ENCODE data around the gene DISP1.
"Not testable (repeated sequence)": the region's sequence is repeated elsewhere in the genome, so short reads cannot be mapped to it uniquely, and the experiment has no call there.

Gene DISP1

DNA sequence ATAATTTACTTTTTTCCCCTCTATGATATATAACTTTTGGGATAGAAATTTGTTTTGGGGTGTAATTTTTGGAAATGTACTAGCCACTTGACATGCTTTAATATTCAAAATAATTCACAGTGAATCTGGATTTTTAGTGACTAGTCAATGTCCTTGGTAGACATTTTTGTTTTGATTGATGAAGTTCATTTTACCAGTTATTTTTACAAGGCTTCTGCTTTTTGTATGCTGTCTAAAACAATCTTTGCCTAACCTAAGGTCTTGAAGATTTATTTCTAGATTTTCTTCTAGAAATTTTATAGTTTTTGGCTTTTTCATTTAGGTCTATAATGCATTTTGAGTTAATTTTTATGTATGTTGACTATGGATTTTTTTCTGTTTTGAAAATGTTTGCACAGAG lies 30.9 kb downstream of the DISP1 start:
- Histone ChIP-seq H3K9ac (ENCODE audit: low read length in 5 of 5) (no peak overlapping the region), H3K4me1 (ENCODE audit: control insufficient read depth in 5 of 5, insufficient read depth in 5 of 5, low read length in 5 of 5) (no peaks in the 10 kb centered on the region), H3K36me3 (ENCODE audit: control insufficient read depth in 5 of 5, insufficient read depth in 5 of 5, low read length in 5 of 5) (no peaks in the 10 kb centered on the region), H3K27me3 (ENCODE audit: control insufficient read depth in 5 of 5, insufficient read depth in 4 of 5, low read length in 5 of 5) (no peaks in the 10 kb centered on the region), H3K27ac (ENCODE audit: low read depth, low read length) (no peak overlapping the region), H3K9me3 (ENCODE audit: control insufficient read depth in 5 of 5, low read length in 5 of 5) (no peaks in the 10 kb centered on the region), H3K4me3 (ENCODE audit: low read depth in 1 of 5, low read length in 5 of 5) (no peak overlapping the region)

DNA sequence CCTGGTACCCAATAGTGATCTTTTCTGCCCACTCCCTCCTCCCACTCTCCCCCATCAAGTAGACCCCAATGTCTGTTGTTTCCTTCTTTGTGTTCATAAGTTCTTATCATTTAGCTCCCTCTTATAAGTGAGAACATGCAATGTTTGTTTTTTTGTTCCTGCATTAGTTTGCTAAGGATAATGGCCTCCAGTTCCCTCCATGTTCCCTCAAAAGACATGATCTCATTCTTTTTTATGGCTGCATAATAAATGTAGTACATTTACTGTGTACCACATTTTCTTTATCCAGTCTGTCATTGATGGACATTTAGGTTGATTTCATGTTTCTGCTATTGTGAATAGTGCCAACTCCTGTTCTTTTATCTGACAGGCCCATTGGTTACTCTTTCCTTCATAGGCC lies 35.7 kb downstream of the DISP1 start:
- H3K36me3 ChIP-seq (ENCODE audit: control insufficient read depth in 5 of 5, insufficient read depth in 5 of 5, low read length in 5 of 5); H3K27me3 ChIP-seq (ENCODE audit: control insufficient read depth in 5 of 5, insufficient read depth in 4 of 5, low read length in 5 of 5); H3K9me3 ChIP-seq (ENCODE audit: control insufficient read depth in 5 of 5, low read length in 5 of 5); H3K27ac ChIP-seq (ENCODE audit: low read depth, low read length); H3K4me1 ChIP-seq (ENCODE audit: control insufficient read depth in 5 of 5, insufficient read depth in 5 of 5, low read length in 5 of 5); H3K9ac ChIP-seq (ENCODE audit: low read length in 5 of 5); H3K4me3 ChIP-seq (ENCODE audit: low read depth in 1 of 5, low read length in 5 of 5): not testable (repeated sequence)

DNA sequence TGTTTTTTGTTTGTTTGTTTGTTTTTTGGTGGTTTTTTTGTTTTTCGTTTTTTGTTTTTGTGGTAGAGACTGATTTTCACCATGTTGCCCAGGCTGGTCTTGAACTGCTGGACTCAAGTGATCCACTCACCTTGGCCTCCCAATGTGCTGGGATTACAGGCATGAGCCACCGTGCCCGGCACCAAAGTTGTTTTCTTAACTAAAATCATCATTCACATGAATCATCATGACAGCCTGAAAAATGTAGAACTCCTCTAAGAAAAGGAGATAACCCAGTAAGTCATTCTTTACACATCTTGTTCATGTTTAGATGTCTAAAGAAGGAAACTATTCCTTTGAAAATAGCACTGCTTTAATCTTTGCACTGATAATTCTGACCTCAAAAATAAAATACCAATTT lies 37.5 kb downstream of the DISP1 start:
- H3K4me3 ChIP-seq (ENCODE audit: low read depth in 1 of 5, low read length in 5 of 5) = no peak overlapping the region
- no peak overlapping the region for H3K9ac ChIP-seq (ENCODE audit: low read length in 5 of 5)

GRCh38 chr1:222861062-222861461 lies 46.2 kb downstream of the DISP1 start:
- no peaks in the 10 kb centered on the region for H3K27me3 ChIP-seq (ENCODE audit: control insufficient read depth in 5 of 5, insufficient read depth in 4 of 5, low read length in 5 of 5)
- no peaks in the 10 kb centered on the region for H3K36me3 ChIP-seq (ENCODE audit: control insufficient read depth in 5 of 5, insufficient read depth in 5 of 5, low read length in 5 of 5)
- H3K4me3 ChIP-seq (ENCODE audit: low read depth in 1 of 5, low read length in 5 of 5) = no peak overlapping the region
- no peaks in the 10 kb centered on the region for H3K4me1 ChIP-seq (ENCODE audit: control insufficient read depth in 5 of 5, insufficient read depth in 5 of 5, low read length in 5 of 5)
- H3K9ac ChIP-seq (ENCODE audit: low read length in 5 of 5) = no peak overlapping the region
- no peaks in the 10 kb centered on the region for H3K9me3 ChIP-seq (ENCODE audit: control insufficient read depth in 5 of 5, low read length in 5 of 5)
- H3K27ac ChIP-seq (ENCODE audit: low read depth, low read length) = no peak overlapping the region

More for the DNA sequence above, 37.5 kb downstream of the DISP1 start:
- Histone ChIP-seq H3K4me1 (ENCODE audit: control insufficient read depth in 5 of 5, insufficient read depth in 5 of 5, low read length in 5 of 5) (no peaks in the 10 kb centered on the region), H3K27me3 (ENCODE audit: control insufficient read depth in 5 of 5, insufficient read depth in 4 of 5, low read length in 5 of 5) (no peaks in the 10 kb centered on the region), H3K27ac (ENCODE audit: low read depth, low read length) (no peak overlapping the region), H3K36me3 (ENCODE audit: control insufficient read depth in 5 of 5, insufficient read depth in 5 of 5, low read length in 5 of 5) (peaks cover 0 to 3% (median 0%) of the 10 kb centered on the region in 5 donors), H3K9me3 (ENCODE audit: control insufficient read depth in 5 of 5, low read length in 5 of 5) (no peaks in the 10 kb centered on the region)

All from subcutaneous abdominal adipose tissue (tissue), 5 donors.